ENCODE data around the gene SH3PXD2A. TPM values are rescaled to one million over a fixed set of nuclear protein-coding genes. Genes with fewer than 3 reads are reported as not detected.

Gene SH3PXD2A
- total RNA-seq, 1 donor from 2014 or later = 35.2 TPM

DNA sequence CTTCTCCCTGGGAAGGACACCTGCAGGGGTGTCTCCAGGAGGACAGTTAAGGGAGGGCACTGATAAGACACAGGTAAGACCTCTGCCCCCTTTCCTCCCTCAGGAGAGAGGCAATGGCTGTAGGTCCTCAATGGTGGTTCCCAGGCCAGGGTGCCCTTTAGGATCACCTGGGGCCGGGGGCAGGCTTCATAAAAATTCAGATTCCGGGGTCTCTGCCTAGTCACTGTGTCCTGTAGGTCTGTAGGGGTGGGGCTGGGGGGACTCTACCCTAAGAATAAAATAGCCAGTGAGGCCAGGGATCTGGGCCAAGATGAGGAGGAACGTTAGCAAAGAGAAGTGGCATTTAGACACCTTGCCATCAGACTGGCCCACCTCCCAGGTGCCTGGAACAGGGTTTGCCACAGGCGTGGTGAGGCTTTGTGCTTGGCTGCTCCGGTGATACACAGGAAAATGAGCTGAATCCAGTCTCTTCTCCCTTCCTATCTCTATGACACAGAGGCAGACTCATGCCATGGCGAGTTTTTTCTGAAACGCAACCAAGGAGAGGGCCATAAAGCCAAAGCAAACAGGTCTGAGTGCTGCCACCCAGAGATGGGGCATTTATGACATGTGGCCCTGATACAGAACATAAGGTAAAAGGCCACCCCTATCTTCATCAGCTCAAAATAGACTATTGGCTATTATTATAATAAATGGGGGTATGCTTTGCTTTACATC, 52.6 kb downstream of the SH3PXD2A start:
- ATAC-seq = no peak
- TF ChIP-seq, protein P1, sequence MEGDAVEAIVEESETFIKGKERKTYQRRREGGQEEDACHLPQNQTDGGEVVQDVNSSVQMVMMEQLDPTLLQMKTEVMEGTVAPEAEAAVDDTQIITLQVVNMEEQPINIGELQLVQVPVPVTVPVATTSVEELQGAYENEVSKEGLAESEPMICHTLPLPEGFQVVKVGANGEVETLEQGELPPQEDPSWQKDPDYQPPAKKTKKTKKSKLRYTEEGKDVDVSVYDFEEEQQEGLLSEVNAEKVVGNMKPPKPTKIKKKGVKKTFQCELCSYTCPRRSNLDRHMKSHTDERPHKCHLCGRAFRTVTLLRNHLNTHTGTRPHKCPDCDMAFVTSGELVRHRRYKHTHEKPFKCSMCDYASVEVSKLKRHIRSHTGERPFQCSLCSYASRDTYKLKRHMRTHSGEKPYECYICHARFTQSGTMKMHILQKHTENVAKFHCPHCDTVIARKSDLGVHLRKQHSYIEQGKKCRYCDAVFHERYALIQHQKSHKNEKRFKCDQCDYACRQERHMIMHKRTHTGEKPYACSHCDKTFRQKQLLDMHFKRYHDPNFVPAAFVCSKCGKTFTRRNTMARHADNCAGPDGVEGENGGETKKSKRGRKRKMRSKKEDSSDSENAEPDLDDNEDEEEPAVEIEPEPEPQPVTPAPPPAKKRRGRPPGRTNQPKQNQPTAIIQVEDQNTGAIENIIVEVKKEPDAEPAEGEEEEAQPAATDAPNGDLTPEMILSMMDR (IDR thresholded peaks at IDR 0.05) = no peak

DNA sequence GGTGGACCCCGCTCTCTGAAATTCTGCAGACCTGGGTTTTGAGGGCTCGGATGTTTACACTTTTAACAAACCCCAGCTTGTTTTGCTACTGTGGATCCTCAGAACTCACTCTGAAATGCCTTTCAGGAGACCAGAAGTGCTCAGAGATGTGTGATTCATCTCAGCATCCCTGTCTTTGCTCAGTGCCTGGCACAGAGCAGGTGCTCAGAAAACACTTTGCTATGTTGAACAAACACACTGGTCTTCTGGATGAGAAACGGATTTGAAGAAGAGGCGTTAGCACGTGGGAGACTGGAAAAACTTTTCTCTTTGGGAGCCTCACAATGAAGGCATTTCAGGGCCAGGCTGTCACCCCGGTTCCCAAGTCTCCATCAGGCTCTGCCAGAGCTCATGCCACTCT, 53.3 kb downstream of the SH3PXD2A start:
- H3K4me3 ChIP-seq = no peak overlapping the region
- H3K27ac ChIP-seq = no peak overlapping the region
- intact Hi-C loops (cut with DNase I) = no loop called here
- TF ChIP-seq, protein P1 (IDR thresholded peaks at IDR 0.05) = no peak
- no peak for DNase-seq
- no peak for ATAC-seq
- no peaks in the 10 kb centered on the region for H3K4me1 ChIP-seq
- H3K27me3 ChIP-seq = no peaks in the 10 kb centered on the region
- no peaks in the 10 kb centered on the region for H3K9me3 ChIP-seq
- H3K36me3 ChIP-seq = no peaks in the 10 kb centered on the region

More for the DNA sequence above, 52.6 kb downstream of the SH3PXD2A start:
- no peak for DNase-seq
- Histone ChIP-seq H3K4me1 (no peaks in the 10 kb centered on the region), H3K27ac (no peak overlapping the region), H3K36me3 (no peaks in the 10 kb centered on the region), H3K27me3 (no peaks in the 10 kb centered on the region), H3K9me3 (no peaks in the 10 kb centered on the region), H3K4me3 (no peak overlapping the region)
- intact Hi-C loops (cut with DNase I) = no loop called here

DNA sequence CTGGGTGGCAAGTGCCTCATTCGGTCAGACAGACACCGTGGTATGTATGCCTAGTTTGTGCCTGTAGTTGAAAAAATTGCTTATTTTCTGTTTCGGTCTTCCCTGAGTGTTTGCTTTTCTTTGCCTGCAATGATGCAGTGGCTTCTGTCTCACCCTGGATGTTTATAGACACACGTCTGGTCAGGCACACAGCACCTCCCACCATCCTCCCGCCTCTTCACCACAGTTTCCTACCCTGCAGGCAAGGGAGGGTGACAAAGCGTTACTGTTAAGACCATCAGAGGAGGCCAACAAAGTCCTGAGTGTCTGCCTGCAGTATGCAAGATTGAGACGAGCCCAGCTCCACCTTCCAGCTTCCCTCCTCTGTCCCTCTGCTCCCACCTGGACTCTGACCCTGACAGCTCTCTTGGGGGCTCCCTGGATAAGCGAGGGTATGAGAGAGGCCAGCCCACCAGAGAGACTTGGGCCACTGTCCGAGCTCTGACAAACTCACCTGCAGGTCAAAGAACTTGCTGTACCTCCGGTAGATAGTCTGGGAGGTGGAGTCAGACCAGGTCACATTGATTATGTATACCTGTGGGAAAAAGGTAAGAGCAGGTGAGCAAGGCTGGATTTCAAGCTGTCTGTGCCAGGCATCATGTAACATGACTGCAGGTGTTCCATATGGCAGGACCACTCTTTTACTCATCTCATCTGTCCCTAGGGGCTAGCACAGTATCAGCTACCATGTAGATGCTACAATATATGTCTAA, 54.4 kb downstream of the SH3PXD2A start:
- intact Hi-C loops (cut with DNase I) = no loop called here
- Histone ChIP-seq H3K4me3 (no peak overlapping the region), H3K27ac (no peak overlapping the region), H3K36me3 (no peaks in the 10 kb centered on the region), H3K9me3 (no peaks in the 10 kb centered on the region), H3K4me1 (no peaks in the 10 kb centered on the region), H3K27me3 (no peaks in the 10 kb centered on the region)
- DNase-seq = no peak
- TF ChIP-seq, protein P1 (IDR thresholded peaks at IDR 0.05) = no peak
- ATAC-seq = peak; percentile 55

DNA sequence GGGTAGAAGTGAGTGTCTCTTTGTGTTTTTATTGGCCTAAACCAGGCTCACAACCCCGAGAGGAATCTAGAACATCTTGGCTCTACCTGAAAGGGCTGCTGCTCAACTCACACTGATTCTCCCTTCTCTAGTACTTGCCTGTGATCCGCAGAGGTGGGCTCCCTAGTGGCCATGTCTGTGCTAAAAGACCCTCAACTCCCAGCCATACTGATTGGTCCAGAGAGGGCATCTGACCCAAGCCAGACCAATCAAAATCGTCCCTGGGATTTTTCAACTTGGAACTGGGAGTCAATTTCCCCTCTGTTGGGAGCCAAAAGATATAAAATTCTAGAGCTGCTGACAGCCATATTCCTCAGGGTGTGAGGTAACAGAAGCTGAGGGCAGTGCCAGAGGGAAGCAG, 55.3 kb downstream of the SH3PXD2A start:
- H3K9me3 ChIP-seq = no peaks in the 10 kb centered on the region
- TF ChIP-seq, protein P1 (IDR thresholded peaks at IDR 0.05) = no peak
- H3K36me3 ChIP-seq = no peaks in the 10 kb centered on the region
- peaks cover 5% of the 10 kb centered on the region for H3K4me1 ChIP-seq
- ATAC-seq (no peak), DNase-seq (no peak)
- no peak overlapping the region for H3K4me3 ChIP-seq
- H3K27ac ChIP-seq = no peak overlapping the region
- H3K27me3 ChIP-seq = no peaks in the 10 kb centered on the region
- intact Hi-C loops (cut with DNase I) = no loop called here

DNA sequence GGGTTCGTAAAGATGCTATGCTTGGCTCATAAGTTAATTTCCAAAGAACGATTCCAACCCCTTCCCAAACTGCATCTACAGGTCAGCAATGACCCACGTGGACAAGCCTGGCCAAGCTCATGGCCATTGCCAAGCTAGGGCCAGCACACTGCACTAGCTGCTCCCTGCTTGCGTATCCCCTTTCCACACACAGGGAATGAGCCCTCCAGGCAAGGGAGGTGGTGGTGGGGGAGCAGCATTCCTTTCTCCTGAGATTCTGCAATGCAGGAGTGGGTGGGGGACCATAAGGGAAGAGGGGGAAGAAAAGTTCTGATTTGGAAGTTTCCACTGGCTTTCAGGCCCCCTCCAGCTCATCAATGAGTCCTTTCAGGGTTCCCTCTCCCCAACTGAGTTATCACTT, 56.0 kb downstream of the SH3PXD2A start:
- Histone ChIP-seq H3K9me3 (no peaks in the 10 kb centered on the region), H3K36me3 (no peaks in the 10 kb centered on the region), H3K27ac (no peak overlapping the region), H3K27me3 (no peaks in the 10 kb centered on the region), H3K4me3 (no peak overlapping the region), H3K4me1 (peaks cover 9% of the 10 kb centered on the region)
- TF ChIP-seq, protein P1 (IDR thresholded peaks at IDR 0.05) = no peak
- intact Hi-C loops (cut with DNase I) = no loop called here
- ATAC-seq = no peak
- no peak for DNase-seq
